Bone marrow (tissue), 2 donors: ENCODE data around the gene STRN4.
A peak's percentile ranks its signal among the peaks of the same experiment; 100 is the strongest.

Source experiments
- DNase-seq, 2 donors: peaks; one replicate each; lab custom pipeline; 2025; lab: John Stamatoyannopoulos, UW

The STRN4 gene

DNA sequence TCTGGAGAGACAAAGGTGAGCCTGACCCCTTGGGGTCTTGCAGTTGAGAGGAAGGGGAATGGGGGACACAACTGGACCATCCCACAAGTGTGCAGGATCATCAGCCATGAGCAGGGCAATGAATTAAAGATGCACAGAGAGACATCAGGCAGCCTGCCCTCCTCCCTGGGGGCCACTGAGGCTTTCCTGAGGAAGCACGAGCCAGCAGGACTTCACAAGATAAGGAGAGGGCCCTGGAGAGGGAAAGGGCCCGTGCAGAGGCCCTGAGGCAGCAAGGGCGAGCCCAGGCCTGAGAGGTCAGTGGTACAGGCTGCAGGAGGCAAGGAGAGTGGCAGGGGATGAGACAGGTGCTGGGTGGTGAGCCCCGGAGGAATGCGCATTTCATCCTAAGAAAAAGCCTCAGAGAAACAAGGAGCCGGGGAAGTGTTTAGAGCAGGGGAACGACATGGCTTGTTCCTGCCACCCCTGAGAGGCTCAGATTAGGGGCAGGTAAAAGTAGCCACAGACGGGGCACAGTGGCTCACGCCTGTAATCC, 20.3 kb downstream of the STRN4 start:
- DNase-seq: no peak

DNA sequence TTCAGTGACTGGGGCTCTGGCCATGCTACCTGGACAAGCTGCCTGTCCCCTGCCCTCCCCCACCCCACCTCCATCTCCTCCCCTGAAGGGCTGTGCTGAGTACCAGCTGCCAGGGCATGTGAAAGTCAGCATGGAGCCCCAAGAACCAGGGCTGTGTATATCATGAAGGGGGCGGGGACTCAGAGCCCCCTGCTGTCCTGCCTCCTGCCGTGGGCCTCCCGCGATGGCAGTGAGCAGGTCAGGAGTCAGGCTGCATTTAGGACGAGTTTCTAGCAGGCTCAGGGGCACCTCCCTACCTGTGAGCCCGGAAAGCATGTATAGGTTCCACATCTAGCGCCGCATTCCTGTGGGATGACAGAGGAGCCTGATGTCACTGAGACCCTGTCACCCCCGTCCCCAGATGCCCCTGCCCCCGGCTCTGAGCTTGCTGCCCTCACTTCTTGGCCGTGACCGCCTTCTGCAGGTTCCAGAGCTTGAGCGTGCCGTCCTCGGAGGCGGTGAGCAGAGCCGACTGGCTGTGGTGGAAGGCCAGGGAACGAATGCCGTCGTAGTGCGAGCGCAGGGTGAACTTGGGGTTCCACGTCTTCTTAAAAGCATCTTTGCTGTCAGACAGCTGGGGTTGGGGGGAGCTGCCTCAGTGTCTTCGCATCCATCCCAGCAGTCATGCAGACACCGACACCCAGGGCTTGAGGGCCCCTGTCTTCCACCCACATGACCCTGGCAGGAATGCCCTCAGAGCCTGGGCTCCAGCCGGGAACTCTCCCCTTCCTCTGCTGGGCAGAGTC, 21.0 kb downstream of the STRN4 start:
- no peak for DNase-seq

DNA sequence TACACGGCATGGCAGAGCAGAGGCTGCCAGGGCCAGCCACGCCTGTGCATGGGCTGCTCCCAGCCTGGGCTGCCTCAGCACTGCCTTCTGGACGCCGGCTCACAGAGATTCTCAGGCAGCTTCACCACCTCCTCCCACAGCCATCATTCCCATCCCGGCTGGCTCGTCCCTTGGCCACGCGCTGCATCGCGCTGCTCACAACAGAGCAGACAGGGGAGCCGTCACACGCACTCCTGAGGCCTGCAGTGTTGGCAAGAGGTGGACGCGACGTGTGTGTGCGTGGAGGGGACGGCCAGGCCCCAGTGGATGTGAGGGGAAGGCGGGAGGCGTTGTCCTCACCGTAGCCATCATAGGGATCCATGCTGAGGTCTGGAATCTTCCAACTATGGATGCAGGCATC, 21.8 kb downstream of the STRN4 start:
- no peak for DNase-seq

DNA sequence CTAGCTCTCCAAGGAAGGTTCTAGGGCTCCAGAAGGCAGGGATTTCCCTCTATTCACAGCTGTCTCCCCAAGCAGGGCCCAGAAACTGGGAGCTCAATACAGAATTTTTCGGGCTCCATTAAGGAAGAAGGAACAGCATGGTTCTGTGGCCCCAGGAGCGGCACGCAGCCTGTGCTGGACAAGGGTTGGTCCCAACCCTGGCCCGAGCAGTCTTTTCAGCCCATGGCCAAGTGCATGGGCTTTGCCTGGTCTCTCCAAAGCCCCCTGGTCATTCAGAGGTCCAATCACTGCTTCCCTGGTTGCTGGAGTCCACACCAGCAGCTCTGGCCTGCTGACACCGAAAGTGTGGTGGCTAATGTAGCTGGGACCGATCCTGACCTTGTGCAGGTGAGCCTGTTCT, 22.8 kb downstream of the STRN4 start:
- no peak for DNase-seq

DNA sequence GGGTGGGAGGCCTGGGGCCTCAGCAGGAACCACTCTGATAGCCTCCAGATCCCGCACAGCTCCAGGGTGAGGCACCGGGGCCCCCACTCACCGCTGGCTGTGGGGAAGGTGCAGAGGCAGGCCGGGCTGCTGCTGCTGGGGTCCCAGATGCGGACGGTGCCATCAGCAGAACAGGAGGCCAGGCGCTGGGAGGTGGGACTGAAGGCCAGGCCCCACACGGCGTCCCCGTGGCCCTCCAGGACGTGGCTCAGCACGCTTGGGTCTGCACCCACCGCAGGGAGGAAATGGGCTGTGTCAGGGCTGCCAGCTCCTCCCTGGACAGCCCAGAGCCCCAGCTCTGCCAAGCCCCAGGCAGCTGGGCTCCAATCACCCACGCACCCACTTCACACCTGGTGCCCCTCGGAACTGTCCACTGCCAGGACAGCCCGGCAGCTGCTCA, 23.2 kb downstream of the STRN4 start:
- no peak for DNase-seq

DNA sequence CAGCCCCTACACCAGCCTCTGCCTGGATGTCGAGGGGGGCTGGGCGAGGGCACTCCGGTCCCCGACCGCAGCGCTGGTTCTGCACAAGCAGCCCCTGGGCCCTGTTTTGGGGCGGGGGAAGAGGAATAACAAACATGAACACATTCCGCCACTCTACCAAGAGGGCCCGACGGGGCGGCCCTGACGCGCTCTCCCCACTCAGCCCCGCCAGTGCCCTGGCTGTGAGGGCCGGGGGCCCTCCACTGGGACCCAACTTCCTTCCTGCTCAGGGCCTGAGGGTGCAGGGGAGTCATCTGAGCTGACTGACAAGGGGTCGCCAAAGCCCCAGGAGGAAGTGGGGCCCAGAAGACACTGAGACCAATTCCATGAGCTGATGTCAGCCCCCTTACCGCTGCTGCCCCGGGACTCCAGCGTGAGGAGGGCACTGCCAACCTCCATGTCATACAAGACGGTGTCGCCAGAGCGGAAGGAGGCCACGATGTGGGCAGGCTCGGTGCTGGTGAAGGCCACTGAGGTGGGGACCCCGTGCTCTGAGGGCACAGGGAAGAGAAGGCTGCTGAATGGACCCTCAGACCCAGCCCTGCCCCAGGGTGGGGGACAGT, 23.7 kb downstream of the STRN4 start:
- no peak for DNase-seq

DNA sequence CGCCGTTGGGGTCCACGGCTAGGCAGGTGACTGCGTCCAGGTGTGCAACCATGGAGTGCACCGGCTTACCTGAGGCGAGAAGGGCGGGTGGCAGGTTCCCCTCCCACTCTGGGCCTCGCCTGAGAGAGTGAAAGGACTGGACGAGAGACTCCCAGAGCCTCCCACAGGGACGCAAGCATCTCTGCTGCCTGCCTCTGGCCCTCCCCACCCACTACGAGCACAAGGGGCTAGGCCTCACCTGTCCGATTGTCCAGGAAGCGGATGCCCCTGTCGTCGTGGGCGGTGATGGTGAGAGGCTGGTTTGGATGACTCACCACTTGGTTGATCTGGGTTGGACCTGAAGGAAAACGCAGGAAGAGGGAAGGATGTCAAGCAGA, 24.3 kb downstream of the STRN4 start:
- DNase-seq: no peak

DNA sequence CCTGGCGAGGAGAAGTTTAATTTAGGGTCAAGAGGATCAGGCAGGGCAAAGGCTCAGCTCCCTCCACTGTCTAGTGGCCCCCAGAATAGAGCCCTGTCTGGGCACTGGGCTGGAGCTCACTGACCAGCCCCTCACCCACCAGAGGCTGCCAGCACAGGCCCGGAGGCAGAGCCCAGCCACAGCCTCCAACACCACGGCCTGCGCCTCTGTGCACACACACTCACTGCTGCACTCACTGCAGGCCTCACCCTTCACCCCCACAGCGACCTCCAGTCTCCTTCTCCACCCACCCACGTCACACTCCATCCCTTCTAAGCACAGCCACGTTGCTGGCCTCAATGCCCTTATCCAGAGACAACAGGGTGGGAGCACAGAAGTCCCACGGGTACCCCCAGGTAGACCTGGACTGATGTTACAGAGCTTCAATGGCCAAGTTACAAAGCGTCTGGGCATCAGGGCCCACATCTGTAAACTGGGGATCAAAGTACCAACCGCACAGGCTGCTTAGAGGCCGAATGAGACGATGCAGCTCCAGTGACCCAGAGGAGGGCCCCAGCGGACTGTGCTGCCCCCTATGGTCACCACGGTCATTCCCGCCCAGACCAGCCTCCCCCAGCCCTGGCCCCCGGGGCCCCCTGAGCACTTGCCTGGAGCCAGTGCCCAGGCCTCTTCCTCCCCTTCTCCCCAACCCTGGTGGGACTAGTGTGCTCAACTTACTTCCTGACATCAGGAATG, 24.8 kb downstream of the STRN4 start:
- no peak for DNase-seq

DNA sequence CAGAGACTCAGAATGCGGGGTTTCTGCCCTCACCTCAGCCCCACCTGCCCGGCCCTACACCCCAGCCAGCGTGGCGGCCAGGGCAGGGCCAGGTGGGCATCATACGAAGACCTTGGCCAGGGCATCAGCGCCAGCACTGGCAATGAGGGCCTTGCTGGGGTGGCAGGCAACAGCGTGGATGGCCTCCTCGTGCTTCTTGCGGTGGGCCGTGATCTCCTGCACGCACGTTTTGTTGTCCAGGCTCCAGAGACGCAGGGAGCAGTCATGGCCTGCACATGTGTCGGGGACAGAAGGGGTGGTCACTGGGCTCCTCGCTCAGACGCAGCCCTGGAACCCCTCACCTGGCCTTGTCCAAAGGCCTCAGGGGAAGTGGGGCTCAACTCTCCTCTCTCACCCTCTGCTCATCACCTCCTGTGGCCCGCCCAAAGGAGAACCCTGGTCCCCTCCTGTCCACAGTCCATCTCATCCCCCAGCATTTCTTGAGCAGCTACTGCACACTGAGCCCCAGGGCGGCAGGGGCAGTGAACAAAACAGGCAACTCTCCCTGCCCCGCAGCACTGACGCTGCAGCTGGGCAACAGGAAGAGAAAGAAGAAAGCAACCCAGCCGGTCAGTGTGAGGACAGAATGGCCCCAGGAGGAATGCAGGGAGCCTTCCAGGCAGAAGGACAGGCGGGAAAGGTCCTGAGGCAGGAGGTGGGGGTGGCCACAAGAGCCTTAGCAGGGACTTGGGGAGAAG, 25.6 kb downstream of the STRN4 start:
- no peak for DNase-seq

DNA sequence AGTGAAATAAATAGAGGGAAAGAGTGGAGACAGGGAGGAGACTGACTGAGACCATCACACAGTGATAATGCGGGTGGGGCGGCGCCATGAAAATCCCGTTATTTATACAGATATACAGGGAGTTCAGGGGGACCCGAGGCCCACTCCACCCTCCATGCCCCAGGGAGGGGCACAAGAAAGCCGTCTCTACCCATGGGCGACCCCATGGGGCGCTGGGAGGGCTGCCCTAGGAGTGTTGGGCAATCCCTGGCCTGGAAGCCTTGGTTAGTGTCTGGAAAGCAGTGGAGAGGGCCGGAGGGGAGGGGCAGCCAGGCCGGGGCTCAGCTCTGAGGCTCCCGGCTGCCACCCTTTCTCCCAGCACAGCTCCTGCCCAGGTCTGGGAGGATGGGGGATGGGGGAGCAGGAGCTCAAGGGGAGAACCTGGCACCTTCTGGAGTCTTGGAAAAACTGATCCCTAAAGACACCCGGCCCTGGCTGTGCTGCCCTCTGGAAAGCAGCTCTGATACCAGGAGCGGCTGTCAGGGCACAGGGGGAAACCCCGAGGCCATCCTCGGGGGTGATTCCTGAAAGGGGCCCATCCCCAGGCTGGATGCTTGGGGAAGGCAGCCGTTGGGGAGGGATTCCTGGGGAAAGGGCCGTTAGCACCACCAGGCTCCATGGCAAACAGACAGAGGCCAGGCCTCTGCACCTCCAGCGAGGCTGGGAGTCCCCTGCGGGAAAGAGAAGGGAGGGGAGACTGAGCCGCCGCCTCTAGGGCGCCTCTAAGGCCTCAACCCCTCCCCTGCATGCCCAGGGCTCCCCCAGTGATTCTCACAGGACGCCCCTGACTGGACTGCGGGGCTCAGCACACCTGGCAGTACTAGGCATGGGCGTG, 26.4 kb downstream of the STRN4 start:
- no peak for DNase-seq

DNA sequence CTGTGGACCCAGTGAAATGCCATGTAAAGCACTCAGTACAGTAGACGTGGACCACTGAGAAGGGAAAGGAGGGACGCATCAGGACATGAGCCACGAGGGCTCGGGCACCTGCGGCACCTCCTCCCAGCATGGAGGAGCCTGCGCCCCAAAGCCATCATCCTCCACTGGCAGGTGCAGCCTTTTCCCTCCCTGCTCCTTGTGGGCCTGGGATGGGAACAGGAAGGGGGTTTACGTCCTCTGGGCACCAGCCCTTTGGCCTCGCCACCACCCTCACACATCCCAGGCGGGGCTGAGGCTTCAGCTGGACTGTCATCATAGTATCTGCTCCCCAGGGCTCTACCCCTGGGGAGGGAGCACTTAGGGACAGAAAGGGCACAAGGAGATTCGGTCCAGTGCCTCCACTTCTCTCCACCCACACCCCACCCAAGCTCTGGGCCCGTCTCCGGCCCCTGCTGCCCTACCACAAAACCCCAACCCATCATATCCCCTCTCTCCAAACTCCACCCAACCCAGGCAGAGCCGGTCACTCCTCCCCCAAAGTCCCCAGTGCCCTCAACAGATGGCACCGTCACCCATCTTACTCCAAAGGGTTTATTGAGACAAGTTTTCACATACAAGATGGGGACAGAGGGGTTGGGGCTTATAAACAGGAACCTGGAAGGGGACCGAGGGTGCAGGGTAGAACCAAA, 27.2 kb downstream of the STRN4 start:
- no peak for DNase-seq

DNA sequence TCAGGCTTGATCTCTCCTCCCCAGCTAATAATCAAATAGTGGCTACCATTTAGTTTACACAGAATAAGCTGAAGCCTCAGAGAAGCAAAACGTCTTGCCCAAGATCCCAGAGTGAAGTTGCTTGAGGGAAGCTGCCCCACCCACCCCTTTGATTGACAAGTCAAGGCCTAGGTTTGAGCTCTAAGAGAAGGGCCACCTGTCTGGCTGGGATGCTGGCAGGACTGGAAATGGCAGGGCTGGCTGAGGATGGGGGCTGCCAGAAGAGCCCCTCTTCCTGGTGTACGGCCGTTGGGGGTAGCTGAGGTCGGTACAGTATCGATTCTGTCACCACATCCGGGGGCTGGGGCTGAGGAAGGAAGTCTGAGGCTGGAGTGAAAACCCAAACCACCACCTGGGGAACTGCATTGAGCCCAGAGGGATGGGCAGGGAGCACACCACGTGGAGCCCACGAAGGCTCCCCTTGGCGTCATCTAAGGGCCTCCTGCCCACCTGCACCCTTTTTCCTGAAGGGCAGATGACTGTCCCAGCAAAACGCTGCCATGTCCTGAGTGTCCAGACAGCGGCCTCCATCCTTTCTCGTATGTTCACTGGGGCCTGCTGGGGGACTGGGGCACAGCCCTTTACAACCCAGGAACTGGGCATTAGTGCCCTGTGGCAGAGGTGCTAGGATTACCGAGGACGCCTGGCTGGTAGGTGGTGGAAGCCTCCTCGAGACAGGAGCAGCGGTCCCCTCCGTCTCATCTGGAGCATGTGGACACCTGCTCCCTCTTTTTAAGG, 27.9 kb downstream of the STRN4 start:
- DNase-seq: peak in 1 of 2 donors; percentile 10

DNA sequence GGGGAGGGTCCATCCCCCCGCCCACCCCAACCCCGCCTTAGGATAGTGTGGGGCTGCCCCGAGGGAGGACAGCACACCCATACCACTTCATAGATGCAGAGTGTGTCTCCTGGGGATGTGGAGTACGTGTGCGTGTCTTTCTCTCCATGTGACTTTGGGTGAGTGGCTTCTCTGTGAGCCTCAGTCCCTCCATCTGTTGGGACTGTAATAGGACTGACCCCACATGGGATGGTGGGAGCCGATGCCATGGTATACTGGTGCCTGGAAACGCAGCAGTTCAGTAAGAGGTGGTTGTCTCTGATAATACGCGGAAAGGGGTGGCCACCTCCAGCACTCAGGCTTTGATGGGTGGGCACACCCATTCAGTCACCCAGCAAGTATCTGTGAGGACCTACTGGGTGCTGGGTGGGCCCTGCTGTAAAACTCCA, 28.5 kb downstream of the STRN4 start:
- no peak for DNase-seq

DNA sequence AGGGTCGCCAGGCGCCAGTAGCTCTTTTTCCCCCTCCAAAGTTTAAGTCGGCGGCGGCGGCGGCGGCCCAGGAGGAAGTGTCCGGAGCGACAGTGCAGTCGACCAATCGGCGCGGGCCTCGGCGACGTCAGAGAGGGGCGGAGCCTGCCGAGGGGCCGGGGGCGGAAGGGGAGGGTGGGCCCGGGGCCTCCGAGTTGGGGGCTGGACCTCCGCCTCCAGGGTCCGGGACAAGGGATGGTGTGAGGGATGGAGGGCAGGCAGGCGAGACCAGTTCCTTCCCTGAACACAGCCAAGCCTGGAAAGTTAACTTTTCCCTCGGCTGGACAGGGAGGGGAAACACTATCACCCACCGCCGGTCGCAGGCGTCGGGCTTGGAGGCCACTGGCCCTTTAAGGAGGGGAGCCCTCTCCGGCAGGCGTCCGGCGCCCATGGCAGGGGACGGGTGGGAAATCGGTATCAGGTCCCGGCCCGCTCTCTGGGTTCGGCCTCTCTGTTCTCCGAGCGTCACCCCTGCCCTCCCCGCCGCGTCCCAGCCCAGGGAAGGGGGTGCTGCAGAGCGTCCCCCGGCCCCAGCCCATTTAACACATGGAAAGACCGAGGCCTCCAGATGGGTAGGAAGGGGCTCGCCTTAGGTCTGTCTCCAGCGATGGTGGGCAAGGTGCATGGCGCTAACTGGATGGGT, 29.1 kb downstream of the STRN4 start, which contains the start of gene PRKD2:
TSS of gene PRKD2 (minus strand) at position 81 of the 682 bp plus-strand sequence. CDS start 744 bp downstream, outside the sequence.
- DNase-seq: peak; percentile 51 to 76

DNA sequence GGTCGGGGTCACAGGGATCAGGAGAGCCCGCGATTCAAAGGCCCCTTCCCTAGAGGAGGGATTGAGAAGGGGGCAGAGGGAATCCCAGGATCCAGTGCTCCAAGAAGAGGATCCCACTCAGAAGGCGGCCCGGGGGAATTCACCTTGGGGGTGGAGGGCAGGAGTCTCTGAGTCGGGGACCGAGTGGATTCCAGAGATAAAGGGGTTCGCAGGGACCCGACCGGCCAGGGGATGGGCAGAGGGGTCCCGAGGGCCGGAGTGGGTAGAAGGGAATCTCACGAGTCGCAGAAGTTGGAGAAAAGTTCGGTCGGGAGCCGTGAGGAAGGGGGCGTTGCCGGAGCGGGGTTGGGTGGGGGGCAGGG, 29.6 kb downstream of the STRN4 start:
- DNase-seq: no peak

DNA sequence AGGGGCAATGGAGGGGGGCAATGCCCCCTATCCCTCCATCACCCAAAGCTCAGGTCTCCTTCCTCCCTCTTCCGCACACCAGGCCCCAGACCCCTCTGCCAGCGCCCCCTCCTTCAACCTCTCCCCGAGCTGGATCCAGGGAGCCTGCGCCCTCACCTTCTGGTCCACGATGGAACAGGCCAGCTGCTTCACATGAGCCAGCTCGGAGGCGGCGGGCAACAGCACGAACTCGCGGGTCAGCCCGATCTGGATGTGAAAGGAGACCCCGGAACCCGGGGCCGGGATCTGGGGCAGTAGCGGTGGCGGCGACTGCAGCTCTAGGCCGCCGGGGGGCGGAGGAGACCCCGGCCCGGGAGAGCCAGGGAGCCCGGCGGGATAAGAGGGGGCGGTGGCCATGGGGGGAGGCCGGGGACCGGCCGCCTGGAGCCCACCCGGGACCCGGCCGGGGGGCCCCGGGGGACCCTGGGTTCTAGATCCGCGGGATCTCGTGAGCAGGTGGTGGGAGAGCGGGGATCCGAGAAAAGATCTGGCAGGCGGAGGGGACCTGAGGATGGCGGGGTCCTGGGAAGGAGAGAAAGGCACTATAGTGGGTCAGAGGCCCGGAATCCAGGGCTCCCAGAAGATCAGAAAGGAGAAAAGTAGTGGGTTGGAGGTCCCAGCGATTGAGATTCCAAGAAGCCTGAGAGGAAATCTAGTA, 30.1 kb downstream of the STRN4 start:
- DNase-seq: no peak

DNA sequence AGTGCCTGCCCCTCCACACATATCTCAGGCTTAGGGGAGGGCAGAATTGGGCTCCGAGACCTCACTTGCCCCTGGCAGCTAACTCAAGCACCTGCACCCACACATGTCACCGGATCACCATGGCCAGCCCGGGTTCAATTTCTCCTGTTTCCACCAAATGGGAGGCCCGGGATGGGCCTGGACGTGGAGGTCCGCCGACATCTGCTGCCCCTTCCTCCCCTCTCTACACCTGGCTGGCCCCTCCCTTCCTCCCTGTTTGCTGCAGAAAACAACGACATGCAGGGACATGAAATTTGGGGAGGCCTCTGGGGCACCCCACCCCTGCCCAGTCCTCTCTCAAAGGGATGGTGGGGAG, 30.7 kb downstream of the STRN4 start:
- no peak for DNase-seq

DNA sequence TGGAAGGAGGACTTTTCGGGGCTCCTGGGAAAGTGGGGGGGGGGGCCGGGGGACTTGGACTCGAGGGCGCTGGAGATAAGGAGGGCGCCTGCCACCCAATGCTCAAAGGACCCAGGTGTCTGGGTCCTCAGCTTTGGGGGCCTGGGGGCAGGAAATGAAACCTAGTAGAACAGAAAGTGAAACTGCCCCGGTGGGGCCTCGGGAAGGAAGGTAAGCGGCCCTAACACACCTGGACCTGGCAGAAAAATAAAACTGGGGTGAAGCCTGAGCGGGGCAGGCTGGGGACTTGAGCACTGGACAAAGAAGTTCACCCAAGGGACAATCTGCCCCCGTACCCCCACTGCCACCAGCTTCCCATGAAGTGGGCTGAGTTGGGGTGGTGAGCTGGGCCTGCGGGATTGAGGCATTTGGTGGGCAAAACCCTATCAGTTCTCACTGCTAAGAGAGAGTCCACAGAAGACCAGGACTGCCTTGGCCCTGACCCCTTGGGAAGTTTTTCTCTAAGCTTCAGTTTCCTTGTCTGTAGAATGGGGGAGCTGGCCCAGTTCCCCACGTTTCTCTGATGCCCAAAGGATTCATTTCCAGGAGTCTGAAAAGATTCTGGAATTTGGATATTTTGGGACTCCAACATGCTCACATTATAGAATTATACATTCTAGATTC, 31.7 kb downstream of the STRN4 start:
- DNase-seq: peak in 1 of 2 donors; percentile 54
